ENCODE data around the gene USP5. TPM values are rescaled to one million over a fixed set of nuclear protein-coding genes. Genes with fewer than 3 reads are reported as not detected.

The USP5 gene
- polyA plus RNA-seq, 1 of the 3 experiments (the other 2 are of a cell fraction), result 97.2 TPM

GRCh38 chr12:6813363-6813762 is 38.6 kb upstream of the USP5 start:
- Histone ChIP-seq H3K27me3 (ENCODE audit: insufficient read depth) (no peaks in the 10 kb centered on the region), H4K20me1 (ENCODE audit: insufficient read depth) (no peaks in the 10 kb centered on the region), H3K9me3 (no peaks in the 10 kb centered on the region), H3F3A (replicated peaks; ENCODE audit: insufficient read depth) (no peaks in the 10 kb centered on the region), H3K9me2 (no peaks in the 10 kb centered on the region), H3K4me2 (no peak overlapping the region), H2AFZ (ENCODE audit: low read depth) (no peak overlapping the region), H3K9ac (no peak overlapping the region), H3K4me1 (ENCODE audit: control insufficient read depth in 1 of 2, insufficient read depth in 2 of 2, low read depth in 1 of 2, low read length in 1 of 2) (peaks cover 0 to 27% of the 10 kb centered on the region in 2 experiments; a peak in 1 of 4 replicates), H3K27ac (ENCODE audit: low read depth in 2 of 2, low read length in 1 of 2) (no peak overlapping the region), H3K4me3 (ENCODE audit: low read depth in 2 of 2, low read length in 1 of 2) (no peak overlapping the region), H3K36me3 (replicated peaks in 1 of 2; ENCODE audit: control insufficient read depth in 1 of 2, insufficient read depth in 2 of 2, low read length in 1 of 2) (no peaks in the 10 kb centered on the region), H3K79me2 (ENCODE audit: insufficient read depth) (no peaks in the 10 kb centered on the region)
- WGBS (ENCODE audit: low lambda C conversion rate), result 67% methylated on average over 4 of the region's 4 CpGs
- ChIA-PET CTCF (interaction anchor here (0.7 to 5.3 kb wide), 8 partner anchors 12 to 129 kb away, joined by 3 to 26 read pairs (median 6); partner anchors contain the start of genes MLF2 and PTMS), POLR2A (no interaction called here)
- TF ChIP-seq FOSL2 (IDR thresholded peaks at IDR 0.05; ENCODE audit: borderline replicate concordance, low read depth), result no peak
- DNase-seq, result no peak

GRCh38 chr12:6816598-6816997 is 35.4 kb upstream of the USP5 start:
- POLR2A ChIA-PET, result interaction anchor here (0.8 to 1.0 kb wide), 4 partner anchors 11 to 93 kb away, joined by 3 to 5 read pairs (median 3); partner anchors contain the start of genes COPS7A and MLF2
- TF ChIP-seq GATA2 (CRISPR knock-in tag; IDR thresholded peaks at IDR 0.05), result peak; percentile 97
- TF ChIP-seq TEAD4 (IDR thresholded peaks at IDR 0.05; ENCODE audit: borderline replicate concordance, insufficient read depth), result no peak
- no peak for TF ChIP-seq FOXM1 (IDR thresholded peaks at IDR 0.05; ENCODE audit: low read depth)
- TF ChIP-seq TAF1 (IDR thresholded peaks at IDR 0.05; ENCODE audit: borderline replicate concordance, low read depth, low read length), result no peak
- peak; percentile 89 for TF ChIP-seq MXI1 (IDR thresholded peaks at IDR 0.05; ENCODE audit: low read depth, low read length)
- TF ChIP-seq IRF3 (IDR thresholded peaks at IDR 0.05; ENCODE audit: low read depth, low read length), result no peak
- TF ChIP-seq USF1 (IDR thresholded peaks at IDR 0.05; ENCODE audit: borderline replicate concordance, low read depth), result no peak
- no peak for TF ChIP-seq PBX3 (IDR thresholded peaks at IDR 0.05)
- peak; percentile 67; the same call in 1 of the 2 replicates for TF ChIP-seq RCOR1 (IDR thresholded peaks at IDR 0.05; ENCODE audit: low read length)
- TF ChIP-seq TCF12 (IDR thresholded peaks at IDR 0.05), result no peak
- peak; percentile 74 for TF ChIP-seq CHD2 (IDR thresholded peaks at IDR 0.05; ENCODE audit: low read length, partially characterized antibody)
- TF ChIP-seq FOXJ3 (CRISPR knock-in tag; IDR thresholded peaks at IDR 0.05), result peak; percentile 31; the same call in 1 of the 2 replicates
- TF ChIP-seq EP300 (IDR thresholded peaks at IDR 0.05; ENCODE audit: borderline replicate concordance in 1 of 2, low read depth in 1 of 2, low read length in 1 of 2), result peak in 1 of 2 experiments; percentile 85; a peak in 2 of 4 replicates
- TF ChIP-seq SMC3 (IDR thresholded peaks at IDR 0.05; ENCODE audit: low read depth, low read length), result no peak
- no peak for TF ChIP-seq RFX5 (IDR thresholded peaks at IDR 0.05; ENCODE audit: low read length)
- no peak for TF ChIP-seq CTCF (IDR thresholded peaks at IDR 0.05)
- TF ChIP-seq ELF1 (IDR thresholded peaks at IDR 0.05), result no peak
- no peak for TF ChIP-seq JUND (IDR thresholded peaks at IDR 0.05)
- no peaks in the 10 kb centered on the region for H3K79me2 ChIP-seq (ENCODE audit: insufficient read depth)

More at GRCh38 chr12:6816598-6816997, 35.4 kb upstream of the USP5 start:
- no peaks in the 10 kb centered on the region for H3K36me3 ChIP-seq (replicated peaks in 1 of 2; ENCODE audit: control insufficient read depth in 1 of 2, insufficient read depth in 2 of 2, low read length in 1 of 2)
- no peak overlapping the region for H3K9ac ChIP-seq
- H3K9me3 ChIP-seq, result no peaks in the 10 kb centered on the region
- CTCF ChIA-PET, result interaction anchor here (0.6 to 1.8 kb wide), 6 partner anchors 9 to 64 kb away, joined by 3 to 19 read pairs (median 3); partner anchors contain the start of genes MLF2 and PTMS
- H4K20me1 ChIP-seq (ENCODE audit: insufficient read depth), result no peaks in the 10 kb centered on the region
- H3K27ac ChIP-seq (ENCODE audit: low read depth in 2 of 2, low read length in 1 of 2), result no peak overlapping the region; a peak in 1 of 4 replicates
- DNase-seq, result peak; percentile 62
- no peaks in the 10 kb centered on the region for H3K9me2 ChIP-seq
- WGBS (ENCODE audit: low lambda C conversion rate), result 47% methylated on average over 3 of the region's 3 CpGs
- peaks cover 7 to 54% of the 10 kb centered on the region in 2 experiments; a peak in 2 of 4 replicates for H3K4me1 ChIP-seq (ENCODE audit: control insufficient read depth in 1 of 2, insufficient read depth in 2 of 2, low read depth in 1 of 2, low read length in 1 of 2)
- no peak overlapping the region for H2AFZ ChIP-seq (ENCODE audit: low read depth)
- no peaks in the 10 kb centered on the region for H3K27me3 ChIP-seq (ENCODE audit: insufficient read depth)
- no peak overlapping the region for H3K4me2 ChIP-seq
- no peaks in the 10 kb centered on the region for H3F3A ChIP-seq (replicated peaks; ENCODE audit: insufficient read depth)
- H3K4me3 ChIP-seq (ENCODE audit: low read depth in 2 of 2, low read length in 1 of 2), result no peak overlapping the region
